GM12878 (cell line): ENCODE data around the gene ULK4. TPM values are rescaled to one million over a fixed set of nuclear protein-coding genes. Genes with fewer than 3 reads are reported as not detected.

Experiments
- BMI1 ChIP-seq: fragments of 450-650 bp; IDR thresholded peaks from 2 replicates; pipeline ENCODE4 v1.6.1; 2016; ENCODE audit warnings: mild to moderate bottlenecking, moderate library complexity, borderline replicate concordance
- CEBPB ChIP-seq, 2 experiments: fragments of 150-350 bp in 1 of 2; IDR thresholded peaks; 2 replicates each; pipeline ENCODE4 v1.6.1; 2012 to 2014; ENCODE audit warnings: low read depth in 2 of 2, low read length in 2 of 2, borderline replicate concordance in 1 of 2, inconsistent platforms in 1 of 2
- MYB ChIP-seq: fragments of 150-350 bp; IDR thresholded peaks from 2 replicates; pipeline ENCODE4 v1.6.1; 2014; ENCODE audit warnings: mild to moderate bottlenecking, low read depth, low read length, borderline replicate concordance
- RB1 ChIP-seq: fragments of 450-650 bp; formaldehyde crosslinking; IDR thresholded peaks from 2 replicates; pipeline ENCODE4 v1.6.1; 2017; ENCODE audit warnings: mild to moderate bottlenecking, borderline replicate concordance
- SP1 ChIP-seq: IDR thresholded peaks from one replicate; pipeline ENCODE4 v1.6.1; 2011; ENCODE audit warnings: low read depth, low read length
- SREBF1 ChIP-seq: IDR thresholded peaks from 2 replicates; pipeline ENCODE4 v1.6.1; 2012; ENCODE audit warnings: mild to moderate bottlenecking, low read length
- STAT3 ChIP-seq: IDR thresholded peaks from 2 replicates; pipeline ENCODE4 v1.6.1; 2011; ENCODE audit warnings: low read depth, low read length, improper control_type of control experiment
- polyA plus RNA-seq, 11 experiments: library from polyadenylated mRNA; depleted of rRNA in 4 of 11; unstranded in 6 of 11; stranded (reverse) in 5 of 11; fragments of >200 nt; fragmentation: Nextera tagmentation in 4 of 11; fragmentation: Illumina TruSeq in 1 of 11; extraction: Ambion mirVana in 4 of 11; extraction: Trizol in 1 of 11; gene quantifications; 1 replicate in 1 of 11; 2 replicates in 10 of 11; pipeline versions ENCODE4 v1.2.1 to v1.2.3, GENCODE V29; 2011 to 2016; ENCODE audit warnings: inconsistent platforms in 2 of 11, missing spikeins in 2 of 11, low read depth in 1 of 11
- total RNA-seq, 4 experiments: library from RNA; depleted of rRNA in 3 of 4; stranded (reverse); fragments of >200 nt in 3 of 4; fragmentation: Illumina TruSeq in 1 of 4; extraction: Trizol in 1 of 4; gene quantifications; 2 replicates each; pipeline versions ENCODE4 v1.2.1 to v1.2.3, GENCODE V29; 2013 to 2021
- TF ChIP-seq, protein P1 (sequence below): IDR thresholded peaks from 2 replicates; pipeline ENCODE4 v1.6.1; 2012; ENCODE audit warnings: improper control_type of control experiment, low read depth, low read length; ENCODE audit not compliant: insufficient replicate concordance
- TF ChIP-seq, protein P2 (sequence below): fragments of 450-650 bp; formaldehyde crosslinking; IDR thresholded peaks from 2 replicates; pipeline ENCODE4 v1.5.0; 2022; ENCODE audit warnings: mild to moderate bottlenecking, missing genetic modification characterization
- TF ChIP-seq, protein P3 (sequence below): fragments of 450-650 bp; IDR thresholded peaks from 2 replicates; pipeline ENCODE4 v1.6.1; 2017; ENCODE audit warnings: mild to moderate bottlenecking, moderate library complexity
- TF ChIP-seq, protein P4 (sequence below): IDR thresholded peaks from 2 replicates; pipeline ENCODE4 v1.6.1; 2012; ENCODE audit warnings: low read depth, low read length, improper control_type of control experiment

ULK4 gene
- total and polyA plus RNA-seq, 10 of the 15 experiments (the other 5 are each of a cell fraction or from before 2014, with no cell fraction given) = 3.5 to 7.6 (median 6.3) TPM

DNA sequence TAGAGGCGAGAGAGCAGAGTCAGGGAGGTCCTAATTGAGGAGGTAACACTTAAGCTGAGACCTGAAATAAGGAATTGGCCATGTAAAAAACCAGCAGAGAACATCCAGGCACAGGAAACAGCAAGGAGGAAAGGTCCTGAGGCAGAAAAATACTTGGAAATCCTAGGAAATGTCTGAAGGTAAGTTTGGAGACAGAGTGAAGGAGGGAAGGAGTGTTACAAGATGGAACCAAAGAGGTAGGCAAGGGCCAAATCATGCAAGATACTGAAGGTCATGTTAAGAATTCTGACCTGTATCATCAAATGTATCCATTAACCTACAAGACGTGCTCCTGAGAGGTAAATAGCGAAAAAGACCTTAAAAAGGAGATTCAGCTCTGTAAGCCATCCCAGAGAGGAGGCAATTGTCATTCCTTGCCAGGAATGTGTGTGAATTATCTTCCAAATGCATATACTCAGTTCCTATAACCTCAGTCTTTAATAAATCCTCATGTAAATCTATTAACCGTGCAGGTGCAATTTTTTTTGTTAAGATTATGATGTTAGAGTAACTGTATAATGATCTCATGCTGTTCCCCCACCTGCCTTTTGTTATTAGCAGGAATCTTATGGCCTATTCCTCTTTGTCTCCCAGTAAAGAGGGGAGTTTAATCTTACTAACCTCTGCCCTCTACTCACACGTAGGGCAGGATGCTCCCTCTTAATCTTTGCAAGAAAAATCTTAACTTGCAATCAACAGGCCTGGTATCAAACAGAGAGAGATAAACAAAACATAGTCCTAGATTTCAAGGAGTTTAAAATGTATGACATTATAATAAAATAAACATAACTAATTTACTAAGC is 166.9 kb downstream of the ULK4 start (continued):
- TF ChIP-seq RB1 (no peak), STAT3 (no peak), CEBPB (IDR thresholded peaks at IDR 0.05; ENCODE audit: borderline replicate concordance in 1 of 2, low read depth in 2 of 2, low read length in 2 of 2) (no peak), SP1 (no peak), BMI1 (no peak), MYB (no peak), SREBF1 (no peak)
- TF ChIP-seq, protein P1, sequence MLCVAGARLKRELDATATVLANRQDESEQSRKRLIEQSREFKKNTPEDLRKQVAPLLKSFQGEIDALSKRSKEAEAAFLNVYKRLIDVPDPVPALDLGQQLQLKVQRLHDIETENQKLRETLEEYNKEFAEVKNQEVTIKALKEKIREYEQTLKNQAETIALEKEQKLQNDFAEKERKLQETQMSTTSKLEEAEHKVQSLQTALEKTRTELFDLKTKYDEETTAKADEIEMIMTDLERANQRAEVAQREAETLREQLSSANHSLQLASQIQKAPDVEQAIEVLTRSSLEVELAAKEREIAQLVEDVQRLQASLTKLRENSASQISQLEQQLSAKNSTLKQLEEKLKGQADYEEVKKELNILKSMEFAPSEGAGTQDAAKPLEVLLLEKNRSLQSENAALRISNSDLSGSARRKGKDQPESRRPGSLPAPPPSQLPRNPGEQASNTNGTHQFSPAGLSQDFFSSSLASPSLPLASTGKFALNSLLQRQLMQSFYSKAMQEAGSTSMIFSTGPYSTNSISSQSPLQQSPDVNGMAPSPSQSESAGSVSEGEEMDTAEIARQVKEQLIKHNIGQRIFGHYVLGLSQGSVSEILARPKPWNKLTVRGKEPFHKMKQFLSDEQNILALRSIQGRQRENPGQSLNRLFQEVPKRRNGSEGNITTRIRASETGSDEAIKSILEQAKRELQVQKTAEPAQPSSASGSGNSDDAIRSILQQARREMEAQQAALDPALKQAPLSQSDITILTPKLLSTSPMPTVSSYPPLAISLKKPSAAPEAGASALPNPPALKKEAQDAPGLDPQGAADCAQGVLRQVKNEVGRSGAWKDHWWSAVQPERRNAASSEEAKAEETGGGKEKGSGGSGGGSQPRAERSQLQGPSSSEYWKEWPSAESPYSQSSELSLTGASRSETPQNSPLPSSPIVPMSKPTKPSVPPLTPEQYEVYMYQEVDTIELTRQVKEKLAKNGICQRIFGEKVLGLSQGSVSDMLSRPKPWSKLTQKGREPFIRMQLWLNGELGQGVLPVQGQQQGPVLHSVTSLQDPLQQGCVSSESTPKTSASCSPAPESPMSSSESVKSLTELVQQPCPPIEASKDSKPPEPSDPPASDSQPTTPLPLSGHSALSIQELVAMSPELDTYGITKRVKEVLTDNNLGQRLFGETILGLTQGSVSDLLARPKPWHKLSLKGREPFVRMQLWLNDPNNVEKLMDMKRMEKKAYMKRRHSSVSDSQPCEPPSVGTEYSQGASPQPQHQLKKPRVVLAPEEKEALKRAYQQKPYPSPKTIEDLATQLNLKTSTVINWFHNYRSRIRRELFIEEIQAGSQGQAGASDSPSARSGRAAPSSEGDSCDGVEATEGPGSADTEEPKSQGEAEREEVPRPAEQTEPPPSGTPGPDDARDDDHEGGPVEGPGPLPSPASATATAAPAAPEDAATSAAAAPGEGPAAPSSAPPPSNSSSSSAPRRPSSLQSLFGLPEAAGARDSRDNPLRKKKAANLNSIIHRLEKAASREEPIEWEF = no peak
- TF ChIP-seq, protein P2, sequence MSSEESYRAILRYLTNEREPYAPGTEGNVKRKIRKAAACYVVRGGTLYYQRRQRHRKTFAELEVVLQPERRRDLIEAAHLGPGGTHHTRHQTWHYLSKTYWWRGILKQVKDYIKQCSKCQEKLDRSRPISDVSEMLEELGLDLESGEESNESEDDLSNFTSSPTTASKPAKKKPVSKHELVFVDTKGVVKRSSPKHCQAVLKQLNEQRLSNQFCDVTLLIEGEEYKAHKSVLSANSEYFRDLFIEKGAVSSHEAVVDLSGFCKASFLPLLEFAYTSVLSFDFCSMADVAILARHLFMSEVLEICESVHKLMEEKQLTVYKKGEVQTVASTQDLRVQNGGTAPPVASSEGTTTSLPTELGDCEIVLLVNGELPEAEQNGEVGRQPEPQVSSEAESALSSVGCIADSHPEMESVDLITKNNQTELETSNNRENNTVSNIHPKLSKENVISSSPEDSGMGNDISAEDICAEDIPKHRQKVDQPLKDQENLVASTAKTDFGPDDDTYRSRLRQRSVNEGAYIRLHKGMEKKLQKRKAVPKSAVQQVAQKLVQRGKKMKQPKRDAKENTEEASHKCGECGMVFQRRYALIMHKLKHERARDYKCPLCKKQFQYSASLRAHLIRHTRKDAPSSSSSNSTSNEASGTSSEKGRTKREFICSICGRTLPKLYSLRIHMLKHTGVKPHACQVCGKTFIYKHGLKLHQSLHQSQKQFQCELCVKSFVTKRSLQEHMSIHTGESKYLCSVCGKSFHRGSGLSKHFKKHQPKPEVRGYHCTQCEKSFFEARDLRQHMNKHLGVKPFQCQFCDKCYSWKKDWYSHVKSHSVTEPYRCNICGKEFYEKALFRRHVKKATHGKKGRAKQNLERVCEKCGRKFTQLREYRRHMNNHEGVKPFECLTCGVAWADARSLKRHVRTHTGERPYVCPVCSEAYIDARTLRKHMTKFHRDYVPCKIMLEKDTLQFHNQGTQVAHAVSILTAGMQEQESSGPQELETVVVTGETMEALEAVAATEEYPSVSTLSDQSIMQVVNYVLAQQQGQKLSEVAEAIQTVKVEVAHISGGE (CRISPR knock-in tag) = no peak
- TF ChIP-seq, protein P3, sequence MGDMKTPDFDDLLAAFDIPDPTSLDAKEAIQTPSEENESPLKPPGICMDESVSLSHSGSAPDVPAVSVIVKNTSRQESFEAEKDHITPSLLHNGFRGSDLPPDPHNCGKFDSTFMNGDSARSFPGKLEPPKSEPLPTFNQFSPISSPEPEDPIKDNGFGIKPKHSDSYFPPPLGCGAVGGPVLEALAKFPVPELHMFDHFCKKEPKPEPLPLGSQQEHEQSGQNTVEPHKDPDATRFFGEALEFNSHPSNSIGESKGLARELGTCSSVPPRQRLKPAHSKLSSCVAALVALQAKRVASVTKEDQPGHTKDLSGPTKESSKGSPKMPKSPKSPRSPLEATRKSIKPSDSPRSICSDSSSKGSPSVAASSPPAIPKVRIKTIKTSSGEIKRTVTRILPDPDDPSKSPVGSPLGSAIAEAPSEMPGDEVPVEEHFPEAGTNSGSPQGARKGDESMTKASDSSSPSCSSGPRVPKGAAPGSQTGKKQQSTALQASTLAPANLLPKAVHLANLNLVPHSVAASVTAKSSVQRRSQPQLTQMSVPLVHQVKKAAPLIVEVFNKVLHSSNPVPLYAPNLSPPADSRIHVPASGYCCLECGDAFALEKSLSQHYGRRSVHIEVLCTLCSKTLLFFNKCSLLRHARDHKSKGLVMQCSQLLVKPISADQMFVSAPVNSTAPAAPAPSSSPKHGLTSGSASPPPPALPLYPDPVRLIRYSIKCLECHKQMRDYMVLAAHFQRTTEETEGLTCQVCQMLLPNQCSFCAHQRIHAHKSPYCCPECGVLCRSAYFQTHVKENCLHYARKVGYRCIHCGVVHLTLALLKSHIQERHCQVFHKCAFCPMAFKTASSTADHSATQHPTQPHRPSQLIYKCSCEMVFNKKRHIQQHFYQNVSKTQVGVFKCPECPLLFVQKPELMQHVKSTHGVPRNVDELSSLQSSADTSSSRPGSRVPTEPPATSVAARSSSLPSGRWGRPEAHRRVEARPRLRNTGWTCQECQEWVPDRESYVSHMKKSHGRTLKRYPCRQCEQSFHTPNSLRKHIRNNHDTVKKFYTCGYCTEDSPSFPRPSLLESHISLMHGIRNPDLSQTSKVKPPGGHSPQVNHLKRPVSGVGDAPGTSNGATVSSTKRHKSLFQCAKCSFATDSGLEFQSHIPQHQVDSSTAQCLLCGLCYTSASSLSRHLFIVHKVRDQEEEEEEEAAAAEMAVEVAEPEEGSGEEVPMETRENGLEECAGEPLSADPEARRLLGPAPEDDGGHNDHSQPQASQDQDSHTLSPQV = no peak
- TF ChIP-seq, protein P4, sequence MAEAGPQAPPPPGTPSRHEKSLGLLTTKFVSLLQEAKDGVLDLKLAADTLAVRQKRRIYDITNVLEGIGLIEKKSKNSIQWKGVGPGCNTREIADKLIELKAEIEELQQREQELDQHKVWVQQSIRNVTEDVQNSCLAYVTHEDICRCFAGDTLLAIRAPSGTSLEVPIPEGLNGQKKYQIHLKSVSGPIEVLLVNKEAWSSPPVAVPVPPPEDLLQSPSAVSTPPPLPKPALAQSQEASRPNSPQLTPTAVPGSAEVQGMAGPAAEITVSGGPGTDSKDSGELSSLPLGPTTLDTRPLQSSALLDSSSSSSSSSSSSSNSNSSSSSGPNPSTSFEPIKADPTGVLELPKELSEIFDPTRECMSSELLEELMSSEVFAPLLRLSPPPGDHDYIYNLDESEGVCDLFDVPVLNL = no peak
